BJ (cell line): Measurements from ENCODE around the gene HPDL. TPM values are rescaled to one million over a fixed set of nuclear protein-coding genes. Genes with fewer than 3 reads are reported as not detected.

Source experiments
- CTCF ChIA-PET: fragments of 350-600 bp; formaldehyde crosslinking; extraction: SDS; loops from one replicate; lab custom pipeline; 2021; ENCODE audit warnings: antibody characterized with exemption, inconsistent platforms; lab: Yijun Ruan, JAX
- POLR2A ChIA-PET: fragments of 300-600 bp; sonication (Branson Sonifier 250); formaldehyde crosslinking; extraction: SDS; loops from one replicate; lab custom pipeline; 2021; ENCODE audit warnings: antibody characterized with exemption; lab: Charles Lee
- DNase-seq: peaks from one replicate; pipeline ENCODE4 v3.0.0-alpha.2; 2011; ENCODE audit warnings: low read depth
- H3K27me3 ChIP-seq: 2 replicates; pipeline ENCODE4 v1.6.0; 2011; ENCODE audit warnings: low read length; ENCODE audit not compliant: control insufficient read depth, insufficient read depth
- H3K36me3 ChIP-seq: 2 replicates; pipeline ENCODE4 v1.5.1; 2011; ENCODE audit warnings: low read length; ENCODE audit not compliant: control insufficient read depth, insufficient read depth
- H3K4me3 ChIP-seq: 2 replicates; pipeline ENCODE4 v1.5.1; 2011; ENCODE audit warnings: low read depth, mild to moderate bottlenecking, control low read depth, low read length
- polyA plus RNA-seq: library from polyadenylated mRNA; depleted of rRNA; stranded (reverse); fragments of >200 nt; gene quantifications from 2 replicates; pipeline ENCODE4 v1.2.3, GENCODE V29; 2011
- TF ChIP-seq, protein P1 (sequence below): IDR thresholded peaks from 2 replicates; pipeline ENCODE4 v1.5.1; 2011; ENCODE audit warnings: low read depth, mild to moderate bottlenecking, control low read depth, inconsistent platforms, low read length, moderate library complexity; ENCODE audit not compliant: insufficient read depth

HPDL gene
- polyA plus RNA-seq, 1 experiment: 0.56 TPM

DNA sequence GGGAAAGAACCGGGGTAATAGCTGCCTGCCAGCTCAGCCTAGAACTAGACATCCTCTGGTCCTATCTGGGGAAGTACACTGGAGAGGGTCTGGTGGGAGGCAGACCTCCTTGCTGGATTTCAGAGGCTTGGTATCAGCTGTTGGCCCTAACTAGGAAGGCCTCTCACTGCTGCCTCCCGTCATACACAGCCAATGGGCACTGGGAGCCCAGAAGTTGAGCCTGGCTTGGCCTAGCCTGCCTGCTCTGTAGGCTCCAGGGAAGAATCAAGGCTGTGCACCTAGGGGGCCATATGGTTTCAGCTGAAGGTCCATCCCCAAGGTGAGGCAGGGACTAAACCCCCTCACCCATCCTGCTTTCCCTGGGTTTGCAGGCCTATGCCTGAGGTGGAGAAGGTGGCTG, 17.8 kb downstream of the HPDL start:
- peaks cover 18% of the 10 kb centered on the region for H3K36me3 ChIP-seq
- ChIA-PET POLR2A (no interaction called here), CTCF (no interaction called here)
- no peak for DNase-seq
- H3K4me3 ChIP-seq: no peak overlapping the region
- TF ChIP-seq, protein P1, sequence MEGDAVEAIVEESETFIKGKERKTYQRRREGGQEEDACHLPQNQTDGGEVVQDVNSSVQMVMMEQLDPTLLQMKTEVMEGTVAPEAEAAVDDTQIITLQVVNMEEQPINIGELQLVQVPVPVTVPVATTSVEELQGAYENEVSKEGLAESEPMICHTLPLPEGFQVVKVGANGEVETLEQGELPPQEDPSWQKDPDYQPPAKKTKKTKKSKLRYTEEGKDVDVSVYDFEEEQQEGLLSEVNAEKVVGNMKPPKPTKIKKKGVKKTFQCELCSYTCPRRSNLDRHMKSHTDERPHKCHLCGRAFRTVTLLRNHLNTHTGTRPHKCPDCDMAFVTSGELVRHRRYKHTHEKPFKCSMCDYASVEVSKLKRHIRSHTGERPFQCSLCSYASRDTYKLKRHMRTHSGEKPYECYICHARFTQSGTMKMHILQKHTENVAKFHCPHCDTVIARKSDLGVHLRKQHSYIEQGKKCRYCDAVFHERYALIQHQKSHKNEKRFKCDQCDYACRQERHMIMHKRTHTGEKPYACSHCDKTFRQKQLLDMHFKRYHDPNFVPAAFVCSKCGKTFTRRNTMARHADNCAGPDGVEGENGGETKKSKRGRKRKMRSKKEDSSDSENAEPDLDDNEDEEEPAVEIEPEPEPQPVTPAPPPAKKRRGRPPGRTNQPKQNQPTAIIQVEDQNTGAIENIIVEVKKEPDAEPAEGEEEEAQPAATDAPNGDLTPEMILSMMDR: no peak
- H3K27me3 ChIP-seq: no peaks in the 10 kb centered on the region

DNA sequence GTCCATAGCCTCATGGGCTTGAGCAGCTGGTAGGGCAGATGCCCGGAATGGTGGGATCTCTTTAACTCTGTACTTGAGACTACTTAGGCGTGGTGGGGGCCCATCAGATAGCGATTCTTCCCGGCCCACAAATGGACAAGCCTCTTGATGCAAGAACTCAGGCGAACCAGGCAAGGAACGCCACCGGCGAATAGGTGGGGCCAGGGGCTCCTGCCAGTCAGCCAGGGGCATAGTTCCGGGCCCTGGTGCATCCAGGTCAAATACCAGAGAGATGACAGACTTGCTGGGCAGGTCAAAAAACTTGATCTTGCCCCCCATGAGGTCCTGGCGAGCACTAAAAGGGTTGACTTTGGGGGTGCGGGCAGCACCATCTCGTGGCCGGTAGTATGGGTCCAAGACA, 18.3 kb downstream of the HPDL start:
- H3K36me3 ChIP-seq: peaks cover 18% of the 10 kb centered on the region
- CTCF ChIA-PET: no interaction called here

DNA sequence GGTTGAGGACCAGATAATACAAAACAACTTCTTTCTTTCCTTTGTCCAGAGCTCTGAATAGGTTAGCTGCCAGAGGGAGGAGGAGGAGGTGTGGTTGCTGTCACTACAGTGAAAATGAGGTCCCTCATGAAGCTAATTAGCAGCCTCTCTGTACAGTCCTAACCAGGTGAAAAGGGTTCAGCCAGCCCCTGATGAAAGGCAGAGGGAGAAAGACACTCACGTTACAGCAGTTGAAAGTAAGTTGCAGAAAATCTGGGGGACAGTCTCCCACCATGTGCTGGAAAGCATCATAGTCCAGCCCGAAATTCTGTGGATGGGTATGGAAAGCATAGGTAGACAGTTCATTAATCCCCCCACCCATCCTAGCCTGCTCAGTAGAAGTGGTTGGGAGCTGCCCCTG, 19.8 kb downstream of the HPDL start:
- Histone ChIP-seq H3K4me3 (no peak overlapping the region), H3K36me3 (peaks cover 18% of the 10 kb centered on the region), H3K27me3 (no peaks in the 10 kb centered on the region)
- no peak for DNase-seq
- ChIA-PET CTCF (interaction anchor here (2.3 to 6.1 kb wide), 2 partner anchors 12 to 146 kb away, joined by 13 to 48 read pairs; no protein-coding TSS in a partner anchor), POLR2A (no interaction called here)
- TF ChIP-seq, protein P1: no peak

More for the DNA sequence above, 18.3 kb downstream of the HPDL start:
- POLR2A ChIA-PET: no interaction called here
- no peak for DNase-seq
- no peak overlapping the region for H3K4me3 ChIP-seq
- no peaks in the 10 kb centered on the region for H3K27me3 ChIP-seq
- TF ChIP-seq, protein P1: no peak

DNA sequence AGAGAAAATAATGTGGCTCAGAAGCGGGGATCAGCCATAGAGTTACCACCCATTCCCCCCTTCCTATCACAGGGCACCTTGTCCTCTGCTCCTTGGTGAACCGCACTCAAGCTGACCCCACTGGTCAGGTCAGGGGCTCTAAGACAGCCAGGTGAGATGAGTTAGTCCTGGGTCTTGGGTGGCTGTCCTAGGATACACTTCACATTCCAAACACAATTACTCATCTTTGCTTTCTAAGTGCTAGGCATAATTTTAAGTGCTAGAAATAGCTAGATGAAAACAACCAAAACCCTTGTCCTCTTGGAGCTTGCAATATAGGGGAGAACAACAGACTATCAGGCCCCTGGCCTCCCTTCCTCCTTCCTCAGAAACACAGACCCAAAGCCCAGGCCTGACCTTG, 21.3 kb downstream of the HPDL start:
- TF ChIP-seq, protein P1: no peak
- ChIA-PET CTCF (interaction anchor here (0.6 to 6.1 kb wide), 11 partner anchors 7 to 1270 kb away, joined by 3 to 48 read pairs (median 4); partner anchors contain the start of genes MUTYH and TOE1), POLR2A (interaction anchor here (1.2 kb wide), 1 partner anchor 8 kb away, joined by 4 read pairs; the partner anchor contains the start of genes MUTYH and TOE1)
- Histone ChIP-seq H3K4me3 (no peak overlapping the region), H3K36me3 (peaks cover 10% of the 10 kb centered on the region), H3K27me3 (no peaks in the 10 kb centered on the region)
- no peak for DNase-seq

DNA sequence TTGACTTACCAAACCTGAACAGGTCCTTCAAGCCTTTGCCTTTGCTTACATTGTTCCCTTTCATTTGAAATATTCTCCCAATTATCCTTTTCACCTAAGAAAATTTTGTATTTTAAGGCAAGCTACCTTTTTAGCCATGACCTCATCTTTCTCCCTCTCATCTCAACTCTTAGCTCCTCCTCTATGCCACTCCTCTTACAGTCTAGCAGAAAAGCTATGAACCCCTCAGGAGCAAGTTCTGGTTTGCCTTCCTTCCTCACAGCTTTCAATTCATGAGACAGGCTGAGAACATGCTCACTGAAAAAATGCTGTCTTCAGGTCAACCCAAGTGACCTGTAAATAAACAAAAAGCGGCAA, 21.9 kb downstream of the HPDL start:
- DNase-seq: no peak
- Histone ChIP-seq H3K4me3 (no peak overlapping the region), H3K36me3 (peaks cover 4% of the 10 kb centered on the region), H3K27me3 (no peaks in the 10 kb centered on the region)
- TF ChIP-seq, protein P1: no peak
- ChIA-PET CTCF (interaction anchor here (0.6 to 6.1 kb wide), 10 partner anchors 8 to 499 kb away, joined by 3 to 48 read pairs (median 4); partner anchors contain the start of genes MUTYH, TESK2 and TOE1), POLR2A (interaction anchor here (1.2 kb wide), 1 partner anchor 8 kb away, joined by 4 read pairs; the partner anchor contains the start of genes MUTYH and TOE1)
